H4 (cell line): ENCODE data around the gene GLRX. TPM values are rescaled to one million over a fixed set of nuclear protein-coding genes. Genes with fewer than 3 reads are reported as not detected.
A peak's percentile ranks its signal among the peaks of the same experiment; 100 is the strongest.

Source experiments
- DNase-seq: peaks from one replicate; pipeline ENCODE4 v3.0.0-alpha.2; 2015; ENCODE audit warnings: low spot score
- total RNA-seq: library from RNA; depleted of rRNA; stranded (reverse); fragments of >200 nt; shearing (Covaris generic); gene quantifications from 2 replicates; pipeline ENCODE4 v1.2.3, GENCODE V29; 2014

Gene GLRX
- total RNA-seq, 1 experiment from 2014 or later = 62.0 TPM

DNA sequence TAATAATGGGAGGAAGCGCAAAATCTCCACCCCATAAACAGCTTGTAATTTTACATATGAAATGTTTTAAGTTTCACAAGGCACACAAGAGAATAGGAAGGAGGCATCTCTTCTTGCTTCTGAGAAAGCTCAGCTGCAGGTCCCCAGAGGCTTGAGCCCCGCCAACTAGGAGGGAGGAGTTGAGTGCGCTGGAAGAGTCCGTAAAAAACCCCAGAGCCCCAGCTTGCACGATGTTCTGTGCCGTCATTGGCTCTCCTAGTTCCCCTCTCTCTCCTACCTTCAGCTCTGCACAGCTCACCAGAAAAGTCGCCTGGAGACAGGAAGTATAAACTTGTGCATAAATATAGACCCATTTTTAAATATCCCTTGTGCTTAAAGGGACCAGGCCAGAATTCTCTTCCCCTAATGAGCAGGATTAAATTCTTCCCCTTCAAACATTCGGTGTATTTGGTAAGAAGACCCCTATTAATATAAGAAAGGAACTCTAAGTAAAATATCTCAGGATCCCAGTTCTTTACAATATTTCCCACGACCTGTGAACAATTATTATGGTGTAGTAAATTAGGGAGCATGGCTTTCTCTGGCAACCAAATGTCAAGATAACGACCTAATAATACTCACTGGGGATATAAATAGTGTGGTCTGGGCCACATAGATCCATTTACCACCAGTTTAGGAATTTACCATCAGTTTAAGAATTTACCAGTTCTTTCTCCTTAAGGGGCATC is 13.7 kb downstream of the GLRX start:
- peak; percentile 61 for DNase-seq

DNA sequence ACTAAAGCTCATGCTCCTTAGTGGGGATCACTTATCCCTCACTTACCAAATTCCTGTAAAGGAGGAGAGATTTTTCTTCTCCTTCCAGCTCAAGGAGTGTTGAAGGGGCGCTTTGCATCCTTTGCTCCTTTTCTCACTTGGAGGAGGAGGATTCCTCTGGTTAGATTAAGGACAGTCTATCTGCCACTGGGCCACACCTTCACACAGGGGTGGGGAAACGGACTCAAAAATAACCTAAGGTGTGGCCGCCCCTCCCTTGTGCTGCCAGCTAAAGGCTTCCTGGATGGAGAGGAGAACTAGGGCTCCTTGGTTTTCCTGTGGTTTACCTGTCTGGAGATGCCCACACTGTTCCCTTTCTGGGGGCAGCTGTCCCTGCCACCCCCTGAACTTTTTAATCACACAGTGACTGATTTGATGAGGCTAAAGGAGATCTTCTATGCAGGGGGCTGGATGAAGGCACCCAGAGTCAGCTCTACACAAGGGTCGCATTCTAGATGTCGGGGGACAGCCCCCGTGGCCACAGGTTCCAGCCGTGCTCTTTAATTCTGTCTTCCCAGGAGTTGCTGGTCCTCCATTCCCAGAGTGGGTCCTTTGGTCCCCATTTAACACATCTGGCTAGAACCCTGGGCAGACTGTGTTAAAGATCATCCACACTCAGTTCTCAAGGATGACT is 14.4 kb downstream of the GLRX start:
- no peak for DNase-seq

GRCh38 chr5:95806687-95807086 is 15.8 kb downstream of the GLRX start:
- DNase-seq = no peak

GRCh38 chr5:95804736-95805539 is 17.6 kb downstream of the GLRX start:
- DNase-seq = no peak

DNA sequence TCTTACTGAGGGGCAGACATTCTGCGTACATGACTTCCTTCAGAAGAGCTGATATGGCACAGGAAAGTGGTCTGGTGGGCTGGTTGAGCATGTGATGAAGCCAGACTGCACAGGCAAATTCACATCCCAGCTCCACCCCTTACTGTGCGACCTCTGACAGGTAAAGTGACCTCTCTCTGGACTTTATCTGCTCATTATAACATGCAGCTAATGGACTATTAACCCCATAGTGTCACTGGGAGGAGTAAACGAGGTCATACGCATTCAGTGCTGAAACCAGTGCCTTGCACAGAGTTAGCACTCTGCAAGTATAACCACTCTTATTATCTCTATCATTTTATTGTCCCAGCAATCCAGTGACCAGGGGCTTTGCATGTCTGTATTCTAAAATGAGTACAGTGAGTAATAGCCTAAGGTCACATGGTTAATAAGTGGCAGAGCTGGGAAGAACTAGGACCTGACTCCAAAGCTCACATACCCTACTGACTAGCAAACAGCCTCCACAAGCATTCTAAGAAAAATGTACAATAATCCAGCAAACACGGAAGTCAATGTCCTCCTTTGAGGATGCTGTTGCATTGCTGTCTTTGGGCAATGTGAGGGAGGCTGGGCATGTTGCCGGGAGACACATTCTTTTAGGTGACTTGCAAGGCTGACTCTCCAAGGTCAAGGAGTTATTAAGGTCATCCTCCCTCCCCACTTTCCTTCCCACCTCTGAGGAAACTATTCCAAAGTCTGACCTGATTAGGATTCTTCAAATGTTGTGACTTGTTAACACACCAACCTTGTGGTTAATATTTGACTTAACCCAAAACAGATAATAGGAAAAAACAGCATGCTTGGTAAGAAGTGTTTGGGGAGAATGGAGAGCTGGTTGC is 19.0 kb downstream of the GLRX start:
- DNase-seq = no peak

- DNase-seq = no peak
Observed at GRCh38 chr5:95801961-95802360, 20.6 kb downstream of the GLRX start.

DNA sequence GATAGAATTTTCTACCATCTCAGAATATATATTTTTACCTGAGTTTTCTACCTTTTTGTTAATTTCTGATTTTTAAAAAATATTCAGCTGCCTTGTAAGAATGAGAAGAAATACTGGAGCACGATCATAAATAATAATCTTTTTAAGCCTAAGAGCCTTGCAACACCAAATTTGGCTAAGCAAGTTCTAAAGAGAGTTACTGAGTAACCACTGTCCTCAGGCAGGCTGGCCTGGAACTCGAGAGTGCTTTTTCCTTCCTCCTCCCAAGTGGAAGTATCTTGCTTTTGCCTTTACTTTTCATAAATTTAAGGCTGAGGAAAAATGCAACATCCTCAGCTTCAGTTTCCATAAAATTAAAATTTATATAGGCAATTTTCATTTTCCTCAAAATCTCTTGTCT is 21.0 kb downstream of the GLRX start:
- no peak for DNase-seq

- DNase-seq = no peak
Observed at GRCh38 chr5:95800553-95800952, 22.0 kb downstream of the GLRX start.

DNA sequence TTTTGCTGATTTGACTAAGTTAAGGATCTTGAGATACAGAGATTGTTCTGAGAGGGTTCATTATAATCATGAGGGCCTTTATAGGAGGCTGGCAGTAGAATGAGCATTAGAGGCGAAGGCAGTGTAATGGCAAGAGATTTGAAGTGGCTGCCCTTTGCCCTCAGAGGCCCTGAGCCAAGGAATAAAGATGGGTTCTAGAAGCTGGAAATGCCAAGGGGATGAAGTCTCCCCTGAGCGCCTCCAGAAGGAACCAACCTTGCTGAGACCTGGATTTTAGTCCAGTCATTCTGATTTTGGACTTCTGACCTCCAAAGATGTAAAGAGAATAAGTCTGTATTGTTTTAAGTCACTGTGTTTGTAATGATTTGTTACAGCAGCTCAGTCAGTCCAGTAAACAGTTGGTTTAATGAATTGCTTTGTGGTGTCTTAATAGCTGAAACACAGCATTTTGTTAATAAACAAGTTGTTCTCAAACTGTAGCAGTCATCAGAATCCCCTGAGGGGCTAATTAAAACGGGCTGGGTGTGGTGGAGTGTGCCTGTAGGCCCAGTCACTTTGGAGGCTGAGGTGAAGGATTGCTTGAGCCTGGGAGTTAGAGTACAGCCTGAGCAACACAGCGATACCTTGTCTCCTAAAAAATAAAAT is 23.2 kb downstream of the GLRX start:
- DNase-seq = peak; percentile 34

DNA sequence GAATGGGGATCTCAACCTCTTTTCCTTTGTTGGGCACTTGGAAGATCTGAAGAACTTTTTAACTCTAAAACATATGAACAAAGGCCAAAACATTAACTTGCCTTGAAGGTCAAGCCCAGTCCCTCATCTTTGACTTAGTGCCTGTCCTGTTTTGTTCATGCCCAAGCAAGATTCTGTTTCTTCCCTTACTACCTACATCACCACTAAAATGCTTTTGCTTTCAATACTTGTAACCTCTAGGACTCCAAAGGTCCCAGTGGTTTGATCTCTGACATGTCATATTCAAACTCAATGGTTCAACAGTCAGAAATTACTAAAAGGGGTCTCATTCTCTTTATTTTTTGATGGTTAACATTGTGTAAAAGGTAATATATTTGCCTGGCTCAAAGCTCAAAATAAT is 24.0 kb downstream of the GLRX start:
- DNase-seq = no peak

DNA sequence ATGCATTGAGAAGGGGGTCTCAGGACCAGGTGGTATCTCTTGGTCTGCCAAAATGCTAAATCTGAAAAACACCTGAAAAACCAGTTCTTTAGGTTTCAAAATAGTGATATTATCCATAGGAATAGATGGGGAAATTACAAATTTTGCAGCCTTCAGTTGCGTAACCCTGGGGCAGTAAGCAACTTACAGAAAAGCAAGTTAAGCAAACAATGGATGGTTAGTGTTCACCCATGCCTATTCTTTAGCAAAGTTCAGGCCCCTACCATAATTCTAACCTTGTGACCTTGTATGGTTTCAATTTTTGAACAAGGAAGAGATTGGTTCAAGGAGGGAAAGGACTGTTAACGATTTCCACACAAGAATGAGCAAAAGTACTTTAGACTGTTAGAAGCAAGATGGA is 24.5 kb downstream of the GLRX start:
- DNase-seq = no peak

DNA sequence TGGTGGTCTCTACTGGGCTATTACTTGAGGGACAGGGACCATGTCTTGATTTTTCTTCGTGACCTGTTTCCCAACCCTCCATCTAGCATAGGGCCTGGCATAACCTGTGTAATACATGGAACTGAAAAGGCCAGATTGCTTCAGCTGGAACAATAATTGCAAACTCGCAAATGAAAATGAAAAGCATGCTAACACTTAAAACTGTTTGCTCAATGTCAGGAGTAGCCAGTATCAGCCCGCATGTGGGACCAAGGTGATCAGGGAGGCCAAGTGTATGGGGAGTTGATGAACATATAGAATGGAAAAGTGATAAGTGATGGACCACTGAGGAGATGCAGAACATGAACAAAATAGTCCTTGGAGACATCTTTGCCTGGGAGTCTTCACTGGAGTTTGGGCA is 25.2 kb downstream of the GLRX start:
- DNase-seq = no peak

- DNase-seq = no peak
Observed at GRCh38 chr5:95794070-95794516, 28.4 kb downstream of the GLRX start.

DNA sequence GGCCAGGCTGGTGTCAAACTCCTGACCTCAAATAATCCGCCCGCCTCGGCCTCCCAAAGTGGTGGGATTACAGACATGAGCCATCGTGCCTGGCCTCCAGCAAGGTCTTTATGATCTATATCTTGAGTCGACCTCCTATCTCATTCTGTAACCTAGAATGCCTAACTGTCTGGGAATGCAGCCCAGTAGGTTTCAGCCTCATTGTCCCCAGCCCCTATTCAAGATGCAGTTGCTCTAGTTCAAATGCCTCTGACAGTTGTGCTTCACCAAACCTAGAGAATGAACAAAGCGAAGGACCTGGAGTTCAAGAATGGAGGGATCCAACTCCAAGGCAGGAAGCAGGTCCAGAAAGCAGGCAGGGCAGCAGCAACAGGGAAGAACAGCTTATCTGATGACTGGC is 30.8 kb downstream of the GLRX start:
- DNase-seq = no peak

DNA sequence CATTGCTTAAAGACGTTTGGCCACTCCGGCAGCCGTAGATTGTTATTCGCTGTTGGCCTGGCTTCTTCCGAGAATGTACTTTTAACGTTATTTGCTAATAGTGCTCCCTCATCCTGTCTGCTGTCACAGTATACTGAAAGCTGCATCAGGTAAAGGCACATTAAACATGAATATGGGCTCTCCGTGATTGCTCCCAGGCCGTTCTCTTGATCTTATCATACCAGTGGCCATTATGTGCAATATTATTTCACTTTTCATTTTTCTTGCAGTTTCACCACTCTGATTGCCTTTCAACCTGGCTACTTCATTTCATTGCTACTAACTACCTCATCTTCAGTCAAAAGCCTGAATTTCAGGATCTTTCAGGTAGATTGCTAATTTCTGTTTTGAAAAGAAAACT is 34.0 kb downstream of the GLRX start:
- no peak for DNase-seq

GRCh38 chr5:95786821-95787418 is 35.6 kb downstream of the GLRX start:
- DNase-seq = no peak

DNA sequence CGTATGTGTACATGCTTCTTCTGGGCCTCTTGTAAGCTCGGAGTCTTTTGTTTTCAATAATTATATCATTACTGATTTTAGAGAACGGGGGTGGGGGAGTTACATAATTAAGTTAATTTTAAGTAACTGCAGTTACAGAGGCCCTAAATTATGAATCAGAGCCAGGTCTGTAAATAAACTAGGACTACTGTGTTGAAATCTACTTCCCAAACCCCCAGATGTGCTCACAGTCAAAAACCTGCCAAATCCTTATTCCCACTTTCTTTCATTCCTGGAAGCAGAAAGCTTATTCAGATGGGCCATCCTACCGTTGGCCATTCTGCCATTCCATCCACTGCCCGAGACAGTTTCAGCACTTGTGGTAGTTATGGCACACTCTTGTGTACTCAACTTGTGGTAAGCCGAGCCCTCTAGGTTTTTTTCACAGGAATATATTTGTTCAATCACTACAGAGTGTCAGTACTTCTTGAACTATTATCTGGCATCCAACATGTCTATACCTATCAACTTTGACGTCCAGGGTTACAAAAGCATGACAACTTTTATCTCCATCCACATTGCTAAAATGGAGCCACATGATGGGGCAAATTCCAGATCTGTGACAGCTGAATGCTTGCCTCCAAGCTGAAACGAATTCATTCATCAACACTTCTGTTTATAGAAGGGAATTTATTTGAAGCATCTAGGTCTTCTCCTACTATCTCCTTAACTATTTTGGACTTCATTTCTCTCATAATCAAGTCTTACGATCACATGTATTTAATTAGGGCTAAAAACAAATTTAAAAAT is 37.8 kb downstream of the GLRX start:
- no peak for DNase-seq

DNA sequence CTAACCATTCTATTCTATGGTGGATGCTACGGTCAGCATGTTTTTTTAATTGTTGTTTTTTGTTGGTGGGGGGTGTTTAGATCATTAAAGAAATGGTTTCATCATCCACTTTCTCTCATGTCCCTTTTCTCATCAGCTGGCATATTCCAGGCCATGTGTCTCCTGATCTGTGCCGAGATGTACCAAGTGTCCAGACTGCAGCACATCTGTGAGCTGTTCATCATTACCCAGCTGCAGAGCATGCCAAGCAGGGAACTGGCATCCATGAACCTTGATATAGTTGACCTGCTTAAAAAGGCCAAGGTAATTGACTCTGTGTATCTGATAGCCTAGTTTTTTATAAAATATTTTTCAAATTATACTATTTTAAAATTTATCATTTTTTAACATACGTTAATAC is 38.9 kb downstream of the GLRX start:
- no peak for DNase-seq

DNA sequence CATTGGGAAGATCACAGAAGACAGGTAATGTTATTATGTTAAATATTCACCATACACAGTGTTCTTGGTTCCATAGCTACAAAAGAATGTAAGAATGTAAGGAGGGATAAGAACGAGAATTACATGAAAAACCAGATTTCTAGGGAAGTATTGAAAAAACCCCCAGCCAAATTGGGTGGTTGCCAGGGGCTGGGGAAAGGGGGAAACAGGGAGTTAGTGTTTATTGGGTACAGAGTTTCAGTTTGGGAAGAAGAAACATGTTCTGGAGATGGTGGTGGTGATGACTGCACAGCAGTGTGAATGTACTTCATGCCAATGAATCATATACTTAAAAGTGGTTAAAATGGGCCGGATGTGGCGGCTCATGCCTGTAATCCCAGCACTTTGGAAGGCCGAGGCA is 40.3 kb downstream of the GLRX start:
- DNase-seq = no peak

DNA sequence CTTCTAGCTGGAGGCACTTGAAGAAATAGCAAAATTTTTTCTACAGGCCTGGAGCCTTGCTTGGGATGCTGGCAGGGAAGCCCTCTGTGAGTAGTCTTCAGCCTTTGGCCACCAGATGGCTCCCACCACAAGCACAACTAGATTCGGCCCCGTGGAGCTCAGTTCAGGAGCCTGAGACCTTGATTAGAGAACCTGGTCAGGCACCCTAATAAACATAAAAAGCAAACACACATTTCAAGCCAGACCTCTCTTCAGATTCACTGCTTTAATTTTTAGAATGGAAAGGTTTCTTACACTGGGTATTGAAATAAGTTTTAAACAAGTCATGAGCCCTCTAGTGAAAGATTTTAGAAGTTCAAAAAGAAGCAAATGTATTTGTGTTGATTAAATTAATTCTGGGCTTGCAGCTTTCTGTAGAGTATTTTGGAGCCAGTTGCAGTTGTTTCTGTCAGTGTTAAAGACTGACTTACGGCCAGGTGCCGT is 41.4 kb downstream of the GLRX start:
- DNase-seq = peak; percentile 71
